ENCODE results near the gene ITIH5. TPM values are rescaled to one million over a fixed set of nuclear protein-coding genes. Genes with fewer than 3 reads are reported as not detected.
"Not testable (repeated sequence)": the region's sequence is repeated elsewhere in the genome, so short reads cannot be mapped to it uniquely, and the experiment has no call there.

The ITIH5 gene
- polyA plus RNA-seq, 3 donors: 20.0 to 29.0 (median 28.1) TPM

DNA sequence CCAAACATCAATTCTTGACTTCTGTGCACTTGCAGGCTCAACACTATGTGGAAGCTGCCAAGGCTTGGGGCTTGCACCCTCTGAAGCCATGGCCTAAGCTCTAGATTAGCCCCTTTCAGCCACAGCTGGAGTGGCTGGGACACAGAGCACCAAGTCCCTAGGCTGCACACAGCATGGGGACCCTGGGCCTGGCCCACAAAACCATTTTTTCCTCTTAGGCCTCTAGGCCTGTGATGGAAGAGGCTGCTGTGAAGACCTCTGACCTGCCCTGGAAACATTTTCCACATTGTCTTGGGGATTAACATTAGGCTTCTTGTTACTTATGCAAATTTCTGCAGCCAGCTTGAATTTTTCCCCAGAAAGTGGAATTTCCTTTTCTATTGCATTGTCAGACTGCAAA lies 25.6 kb upstream of the ITIH5 start:
- DNase-seq: not testable (repeated sequence)

GRCh38 chr10:7690885-7691597 lies 24.3 kb upstream of the ITIH5 start:
- DNase-seq: not testable (repeated sequence)

- no peak for DNase-seq
Observed at GRCh38 chr10:7689591-7689990, 22.8 kb upstream of the ITIH5 start.

GRCh38 chr10:7687228-7687907 lies 20.6 kb upstream of the ITIH5 start:
- peak; percentile 90 for DNase-seq

DNA sequence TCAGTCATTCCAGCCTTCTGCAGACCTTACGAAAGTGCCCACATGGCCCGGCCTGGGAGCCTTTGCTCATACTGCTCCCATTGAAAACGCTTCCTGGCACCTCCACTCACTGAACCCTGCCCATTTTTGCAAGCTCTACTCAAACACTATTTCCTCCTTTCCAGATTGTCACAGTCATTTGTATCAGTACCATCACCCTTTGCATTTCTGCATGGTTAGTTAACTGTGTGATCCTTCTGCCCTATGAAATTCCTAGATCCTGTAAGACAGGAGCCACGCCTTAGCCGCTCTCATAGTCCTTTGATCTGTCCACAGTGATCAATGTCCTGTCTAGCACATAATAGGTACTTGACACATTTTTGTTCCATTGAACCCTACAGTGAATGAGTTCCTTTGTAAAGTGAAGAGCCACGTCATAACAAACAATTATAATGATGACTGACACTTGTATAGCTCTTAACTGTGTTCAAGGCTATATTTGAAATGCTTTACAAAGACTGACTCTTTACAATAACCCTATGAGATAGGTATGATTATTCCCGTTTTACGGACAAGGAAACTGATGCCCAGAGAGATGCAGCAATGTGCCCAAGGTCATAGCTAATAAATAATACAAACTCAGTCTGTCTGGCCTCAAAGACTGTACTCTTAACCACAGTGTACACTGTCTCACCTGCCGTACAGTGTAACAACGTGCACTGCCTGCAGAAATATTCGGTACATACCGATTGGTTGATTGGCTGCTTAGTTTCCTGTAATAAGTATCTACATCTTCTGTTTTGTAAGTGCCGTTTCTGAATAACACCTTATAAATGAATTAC lies 19.8 kb upstream of the ITIH5 start:
- no peak for DNase-seq

GRCh38 chr10:7680078-7680477 lies 13.3 kb upstream of the ITIH5 start:
- not testable (repeated sequence) for DNase-seq

DNA sequence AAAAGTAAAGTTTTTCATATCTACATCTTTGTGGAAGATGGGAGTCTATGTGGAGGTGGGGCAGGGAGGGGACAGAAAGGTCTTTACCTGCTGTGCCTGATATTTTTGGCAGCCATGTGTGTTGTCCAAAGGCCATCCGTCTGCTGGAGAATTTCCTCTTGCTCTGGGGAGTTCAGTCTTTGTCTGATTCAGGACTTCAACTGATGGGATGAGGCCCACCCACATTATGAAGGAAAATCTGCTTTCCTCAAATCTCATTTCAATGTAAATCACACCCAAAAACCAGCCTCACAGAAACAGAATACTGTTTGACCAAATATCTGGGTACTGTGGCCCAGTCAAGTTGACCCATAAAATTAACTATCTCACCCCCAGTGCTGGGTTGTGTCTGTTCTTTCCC lies 12.5 kb upstream of the ITIH5 start:
- DNase-seq: no peak

- DNase-seq: no peak
Observed at GRCh38 chr10:7672341-7673134, 5.8 kb upstream of the ITIH5 start.

GRCh38 chr10:7670157-7670556 lies 3.4 kb upstream of the ITIH5 start:
- no peak for DNase-seq

DNA sequence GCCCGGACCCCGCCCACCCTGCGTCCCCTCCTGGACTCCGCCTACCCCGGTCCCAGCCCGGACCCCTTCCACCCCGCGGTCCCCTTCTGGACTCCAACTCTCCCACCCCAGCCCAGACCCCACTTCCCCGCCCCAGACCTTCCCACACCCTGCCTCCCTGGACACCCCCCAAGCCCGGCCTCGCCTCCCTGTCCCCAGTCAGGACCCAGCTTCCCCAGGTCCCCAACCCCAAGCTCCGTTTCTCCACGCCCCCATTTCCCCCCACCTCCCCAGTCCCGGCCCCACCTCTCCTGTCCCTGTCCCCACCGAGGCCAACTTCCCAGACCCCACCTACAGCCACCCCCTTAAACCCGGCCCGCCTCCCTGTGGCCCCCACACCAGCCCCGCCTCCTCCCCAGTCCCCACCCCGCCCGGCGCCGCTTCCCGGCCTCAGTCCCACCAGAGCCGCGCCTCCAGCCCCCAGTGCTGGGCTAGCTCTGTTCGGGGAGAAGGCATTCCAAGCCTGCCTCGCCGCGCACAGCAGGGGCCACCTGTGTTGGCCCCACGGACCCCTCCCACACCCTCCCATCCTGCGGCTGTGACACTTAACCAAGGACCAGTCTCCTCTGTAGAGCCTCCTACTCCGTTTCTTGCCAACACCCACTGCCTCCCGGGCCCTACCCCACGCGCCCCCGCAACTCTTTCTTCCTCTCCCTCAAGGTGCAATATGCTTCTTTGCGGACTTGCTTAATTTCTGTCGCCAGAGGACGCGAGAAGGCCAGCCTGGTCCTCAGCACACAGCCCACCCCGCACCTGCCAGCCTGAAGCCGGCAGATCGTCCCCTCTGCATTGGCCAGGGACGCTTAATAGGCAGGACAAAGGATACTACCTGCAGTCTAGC lies 736 bp upstream of the ITIH5 start:
- no peak for DNase-seq

DNA sequence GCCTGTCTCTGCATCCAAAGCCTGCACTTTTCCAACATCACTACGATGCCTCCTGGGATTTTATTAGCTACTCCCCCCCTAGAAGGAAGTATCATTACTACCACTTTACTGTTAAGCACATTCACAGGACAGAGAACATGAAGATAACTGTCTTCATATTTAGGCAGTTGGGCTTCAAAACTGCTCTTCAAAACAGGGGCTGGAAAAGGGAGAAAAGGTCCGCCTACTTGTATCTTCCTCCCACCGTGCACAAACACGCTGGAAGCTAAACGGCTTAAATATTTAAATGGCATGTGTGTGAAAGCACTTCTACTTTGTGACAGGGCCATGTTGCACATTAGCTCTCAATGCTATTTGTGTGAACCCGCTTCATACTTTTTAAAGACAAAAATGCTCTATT lies 999 bp downstream of the ITIH5 start:
- DNase-seq: no peak

GRCh38 chr10:7664707-7665106 lies 2.1 kb downstream of the ITIH5 start:
- DNase-seq: no peak

DNA sequence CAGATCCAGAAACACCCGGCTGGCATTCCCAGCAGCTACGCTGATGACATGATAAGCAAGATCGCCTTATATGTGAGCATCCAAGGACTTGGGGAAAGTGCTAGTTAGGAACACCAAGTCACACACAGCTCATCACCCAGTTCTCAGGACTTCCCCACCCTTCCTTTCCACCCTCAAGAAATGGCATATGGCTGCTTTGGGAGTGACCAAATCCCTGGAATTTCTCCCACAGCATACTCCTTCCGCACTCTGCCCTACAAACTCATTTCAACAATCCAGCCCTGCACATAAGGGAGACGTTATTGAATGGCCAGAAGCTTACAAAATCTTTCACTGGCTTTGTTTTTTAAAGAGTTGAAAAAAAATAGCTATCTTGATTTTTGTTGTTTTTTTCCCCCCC lies 4.2 kb downstream of the ITIH5 start:
- DNase-seq: no peak

DNA sequence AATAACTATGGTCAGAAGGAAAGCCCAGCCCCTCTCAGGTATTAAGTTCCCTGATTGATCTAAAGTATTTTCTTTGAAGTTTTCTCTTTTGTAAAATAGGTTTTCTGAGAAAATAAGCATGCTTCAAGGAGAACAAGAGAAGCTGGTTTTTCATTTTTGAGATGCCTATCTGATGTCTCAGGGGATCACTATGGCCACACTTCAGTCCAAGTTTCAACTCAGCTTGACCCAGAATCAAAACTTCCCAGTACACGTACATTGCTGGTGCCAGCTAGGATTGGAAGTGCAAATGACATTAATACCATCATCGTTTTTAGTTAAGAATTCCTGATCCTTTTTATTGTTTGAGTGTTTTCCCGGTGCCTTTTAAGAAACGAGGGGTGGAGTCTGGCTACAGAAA lies 7.2 kb downstream of the ITIH5 start:
- no peak for DNase-seq

- DNase-seq: no peak
Observed at GRCh38 chr10:7657552-7657951, 9.2 kb downstream of the ITIH5 start.

DNA sequence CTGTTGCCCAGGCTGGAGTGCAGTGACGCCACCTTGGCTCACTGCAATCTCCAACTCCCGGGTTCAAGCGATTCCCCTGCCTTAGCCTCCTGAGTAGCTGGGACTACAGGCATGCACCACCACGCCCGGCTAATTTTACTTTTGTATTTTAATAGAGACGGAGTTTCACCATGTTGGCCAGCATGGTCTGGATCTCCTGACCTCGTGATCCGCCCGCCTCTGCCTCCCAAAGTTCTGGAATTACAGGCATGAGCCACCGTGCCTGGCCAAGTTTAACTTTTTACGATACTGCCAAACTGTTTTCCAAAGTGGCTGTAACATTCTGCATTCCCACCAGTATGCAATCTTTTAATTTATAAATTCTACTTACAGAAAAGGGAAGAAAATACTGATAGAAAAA lies 9.7 kb downstream of the ITIH5 start:
- not testable (repeated sequence) for DNase-seq

DNA sequence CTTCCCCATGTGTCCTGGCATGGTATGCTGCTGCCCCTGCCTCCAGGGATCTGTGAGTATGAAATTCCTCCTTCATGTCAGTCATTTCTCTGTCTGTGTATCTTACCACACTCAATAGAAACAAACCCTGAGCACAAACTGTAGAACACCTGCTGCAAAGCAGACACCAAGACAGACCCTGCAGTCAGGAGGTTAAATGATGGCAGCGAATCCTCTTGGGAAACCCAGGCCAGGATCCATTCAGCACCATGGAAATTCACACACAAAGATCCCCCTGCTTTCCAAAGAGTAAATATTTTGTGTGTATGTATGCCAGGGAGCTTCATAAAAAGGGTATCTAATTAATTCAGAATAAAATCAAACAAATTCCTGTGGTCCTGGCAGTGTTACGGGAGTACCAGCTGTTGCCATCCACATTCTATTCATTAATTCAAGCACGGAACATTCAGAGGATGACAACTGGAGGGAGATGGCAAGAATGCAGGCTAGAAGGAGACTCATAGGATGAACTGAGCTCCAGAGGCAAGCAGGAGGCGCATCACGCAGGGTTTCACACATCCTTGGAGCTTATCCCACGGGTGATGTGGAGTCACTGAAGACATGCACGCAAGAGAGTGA lies 14.8 kb downstream of the ITIH5 start:
- DNase-seq: no peak

- DNase-seq: no peak
Observed at GRCh38 chr10:7649673-7650300, 17.0 kb downstream of the ITIH5 start.

- DNase-seq: no peak
Observed at GRCh38 chr10:7647062-7647664, 19.6 kb downstream of the ITIH5 start.

All from renal pelvis (tissue), 4 donors.